ENCODE data around the gene POU6F1. TPM values are rescaled to one million over a fixed set of nuclear protein-coding genes. Genes with fewer than 3 reads are reported as not detected.

The POU6F1 gene
- total RNA-seq, 6 donors from 2014 or later = 6.8 to 28.3 (median 12.9) TPM

GRCh38 chr12:51192284-51192671 is 25.6 kb downstream of the POU6F1 start:
- no peak for TF ChIP-seq POLR2A (IDR thresholded peaks at IDR 0.05)
- TF ChIP-seq POLR2AphosphoS5 (IDR thresholded peaks at IDR 0.05) = no peak
- no peak for TF ChIP-seq EP300 (IDR thresholded peaks at IDR 0.05)
- no peak for TF ChIP-seq CTCF (IDR thresholded peaks at IDR 0.05)
- no peaks in the 10 kb centered on the region for H3K27me3 ChIP-seq
- H3K36me3 ChIP-seq = peaks cover 0 to 34% (median 9%) of the 10 kb centered on the region in 4 donors
- no peak overlapping the region for H3K27ac ChIP-seq
- no peaks in the 10 kb centered on the region for H3K4me1 ChIP-seq
- WGBS, 2 donors = 92 to 100% methylated on average over 3 to 4 of the region's 5 CpGs
- no peak for ATAC-seq (ENCODE audit: low FRiP score in 2 of 2)
- H3K4me3 ChIP-seq = no peak overlapping the region
- no peak for DNase-seq
- no peaks in the 10 kb centered on the region for H3K9me3 ChIP-seq

GRCh38 chr12:51191516-51192283 is 26.2 kb downstream of the POU6F1 start:
- no peak for DNase-seq
- Histone ChIP-seq H3K27me3 (no peaks in the 10 kb centered on the region), H3K4me1 (peaks cover 0 to 5% (median under 1%) of the 10 kb centered on the region in 4 donors), H3K27ac (no peak overlapping the region), H3K36me3 (peaks cover 0 to 32% (median 9%) of the 10 kb centered on the region in 4 donors), H3K9me3 (no peaks in the 10 kb centered on the region), H3K4me3 (no peak overlapping the region)
- TF ChIP-seq POLR2A (IDR thresholded peaks at IDR 0.05) = no peak
- TF ChIP-seq CTCF (IDR thresholded peaks at IDR 0.05) = no peak
- no peak for TF ChIP-seq POLR2AphosphoS5 (IDR thresholded peaks at IDR 0.05)
- TF ChIP-seq EP300 (IDR thresholded peaks at IDR 0.05) = no peak
- 93 to 96% methylated on average over 6 to 12 of the region's 12 CpGs for WGBS, 2 donors
- ATAC-seq (ENCODE audit: low FRiP score in 2 of 2) = no peak

DNA sequence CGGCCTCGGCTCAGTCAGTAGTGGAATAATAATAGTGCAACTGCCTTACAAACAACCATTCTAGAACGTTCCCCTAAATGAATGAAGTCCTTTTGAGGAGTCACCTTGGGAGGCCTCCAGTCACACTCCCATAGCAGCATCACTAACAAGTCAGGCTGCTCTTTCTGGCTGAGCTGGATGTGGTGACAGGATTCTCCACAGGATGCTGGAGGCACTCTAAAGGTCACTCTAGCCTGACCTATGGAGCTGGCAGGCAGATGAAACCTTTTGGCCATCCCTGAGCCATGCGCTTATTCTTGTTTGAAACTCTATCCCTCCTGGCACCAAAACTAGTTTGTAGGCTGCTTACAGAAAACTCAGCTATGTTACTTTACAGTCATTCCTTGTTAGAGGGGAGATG is 27.0 kb downstream of the POU6F1 start:
- no peak for TF ChIP-seq POLR2AphosphoS5 (IDR thresholded peaks at IDR 0.05)
- no peak for TF ChIP-seq POLR2A (IDR thresholded peaks at IDR 0.05)
- TF ChIP-seq EP300 (IDR thresholded peaks at IDR 0.05) = no peak
- TF ChIP-seq CTCF (IDR thresholded peaks at IDR 0.05) = no peak
- H3K36me3 ChIP-seq = peaks cover 0 to 32% (median 9%) of the 10 kb centered on the region in 4 donors
- H3K27ac ChIP-seq = no peak overlapping the region
- H3K4me1 ChIP-seq = peaks cover 0 to 6% (median 2%) of the 10 kb centered on the region in 4 donors
- H3K27me3 ChIP-seq = no peaks in the 10 kb centered on the region
- ATAC-seq (ENCODE audit: low FRiP score in 2 of 2) (no peak), DNase-seq (no peak)
- no peaks in the 10 kb centered on the region for H3K9me3 ChIP-seq
- 95 to 98% methylated on average over 4 of the region's 4 CpGs for WGBS, 2 donors
- H3K4me3 ChIP-seq = no peak overlapping the region

DNA sequence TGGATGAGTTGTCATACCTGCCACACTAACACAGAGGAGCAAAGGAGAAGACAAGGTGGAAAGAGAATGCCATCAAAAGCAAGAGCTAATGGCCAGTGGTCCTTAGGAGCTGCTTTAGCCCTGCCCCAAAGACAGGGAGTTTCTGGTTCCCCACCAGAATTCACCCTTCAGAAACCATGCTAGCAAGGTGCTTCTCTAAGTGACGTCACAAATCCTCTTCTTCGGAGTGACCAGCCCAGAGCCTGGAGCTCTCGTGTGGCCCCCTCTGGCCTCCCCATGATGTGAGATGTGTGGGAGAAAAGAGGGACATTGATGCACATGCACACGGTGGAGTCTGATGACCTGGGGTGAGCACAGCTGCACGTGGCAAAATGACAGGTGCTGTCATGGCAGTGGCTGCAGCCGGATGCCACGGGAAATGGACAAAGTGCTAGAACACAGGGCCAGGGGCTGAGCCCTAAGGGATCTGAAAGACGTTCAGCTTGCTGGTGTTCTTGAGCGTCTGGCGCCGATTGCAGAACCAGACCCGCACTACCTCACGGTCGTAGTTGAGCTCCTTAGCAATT is 28.0 kb downstream of the POU6F1 start:
- WGBS, 2 donors = 91% methylated on average over 6 to 14 of the region's 14 CpGs
- Histone ChIP-seq H3K9me3 (no peaks in the 10 kb centered on the region), H3K27ac (no peak overlapping the region), H3K4me1 (peaks cover 0 to 6% (median 2%) of the 10 kb centered on the region in 4 donors), H3K27me3 (no peaks in the 10 kb centered on the region), H3K36me3 (peaks cover 0 to 32% (median 9%) of the 10 kb centered on the region in 4 donors), H3K4me3 (no peak overlapping the region)
- TF ChIP-seq POLR2AphosphoS5 (IDR thresholded peaks at IDR 0.05) (no peak), EP300 (IDR thresholded peaks at IDR 0.05) (no peak), POLR2A (IDR thresholded peaks at IDR 0.05) (no peak), CTCF (IDR thresholded peaks at IDR 0.05) (no peak)
- DNase-seq (no peak), ATAC-seq (ENCODE audit: low FRiP score in 2 of 2) (no peak)

All from upper lobe of left lung (tissue), 6 donors.